IMR-90 (cell line): ENCODE measurements around the gene GIMD1.
"Not testable (repeated sequence)": the region's sequence is repeated elsewhere in the genome, so short reads cannot be mapped to it uniquely, and the experiment has no call there.

Source experiments
- BHLHE40 ChIP-seq: fragments of 150-350 bp; IDR thresholded peaks from 2 replicates; pipeline ENCODE4 v1.6.1; 2016; ENCODE audit warnings: mild to moderate bottlenecking, low read depth, low read length
- MAZ ChIP-seq: IDR thresholded peaks from 2 replicates; pipeline ENCODE4 v1.6.1; 2012; ENCODE audit warnings: low read depth, mild to moderate bottlenecking, low read length, improper control_type of control experiment, moderate library complexity, borderline replicate concordance
- NFE2L2 ChIP-seq: fragments of 150-350 bp; IDR thresholded peaks from 2 replicates; pipeline ENCODE4 v1.6.1; 2016; ENCODE audit warnings: low read depth, mild to moderate bottlenecking, low read length
- POLR2A ChIP-seq: IDR thresholded peaks from 2 replicates; pipeline ENCODE4 v1.6.1; 2012; ENCODE audit warnings: mild to moderate bottlenecking, low read depth, low read length
- RAD21 ChIP-seq: IDR thresholded peaks from 2 replicates; pipeline ENCODE4 v1.6.1; 2012; ENCODE audit warnings: low read length, improper control_type of control experiment
- RFX5 ChIP-seq: IDR thresholded peaks from 2 replicates; pipeline ENCODE4 v1.8.0; 2012; ENCODE audit warnings: low read depth, mild to moderate bottlenecking, low read length, moderate library complexity
- SMC3 ChIP-seq: fragments of 150-350 bp; IDR thresholded peaks from 2 replicates; pipeline ENCODE4 v1.6.1; 2016; ENCODE audit warnings: low read depth, mild to moderate bottlenecking, antibody characterized with exemption, low read length, moderate library complexity
- TF ChIP-seq, protein P1 (sequence below): conservative IDR thresholded peaks from 2 replicates; pipeline ENCODE4 v1.5.1; 2012; ENCODE audit warnings: mild to moderate bottlenecking, low read depth, low read length, improper control_type of control experiment
- TF ChIP-seq, protein P2 (sequence below): fragments of 150-350 bp; IDR thresholded peaks from 2 replicates; pipeline ENCODE4 v1.6.1; 2017; ENCODE audit warnings: mild to moderate bottlenecking, antibody characterized with exemption, low read length, low read depth

DNA sequence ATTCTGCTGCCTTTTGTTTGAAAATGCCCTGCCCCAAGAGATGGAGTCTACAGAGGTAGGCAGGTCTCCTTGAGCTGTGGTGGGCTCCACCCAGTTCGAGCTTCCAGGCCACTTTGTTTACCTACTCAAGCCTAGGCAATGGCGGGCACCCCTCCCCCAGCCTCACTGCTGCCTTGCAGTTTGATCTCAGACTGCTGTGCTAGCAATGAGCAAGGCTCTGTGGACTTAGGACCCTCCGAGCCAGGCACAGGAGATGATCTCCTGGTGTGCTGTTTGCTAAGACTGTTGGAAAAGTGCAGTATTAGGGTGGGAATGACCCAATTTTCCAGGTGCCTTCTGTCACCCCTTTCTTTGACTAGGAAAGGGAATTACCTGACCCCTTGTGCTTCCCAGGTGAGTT is 39.4 kb upstream of the GIMD1 start:
- TF ChIP-seq, protein P1, sequence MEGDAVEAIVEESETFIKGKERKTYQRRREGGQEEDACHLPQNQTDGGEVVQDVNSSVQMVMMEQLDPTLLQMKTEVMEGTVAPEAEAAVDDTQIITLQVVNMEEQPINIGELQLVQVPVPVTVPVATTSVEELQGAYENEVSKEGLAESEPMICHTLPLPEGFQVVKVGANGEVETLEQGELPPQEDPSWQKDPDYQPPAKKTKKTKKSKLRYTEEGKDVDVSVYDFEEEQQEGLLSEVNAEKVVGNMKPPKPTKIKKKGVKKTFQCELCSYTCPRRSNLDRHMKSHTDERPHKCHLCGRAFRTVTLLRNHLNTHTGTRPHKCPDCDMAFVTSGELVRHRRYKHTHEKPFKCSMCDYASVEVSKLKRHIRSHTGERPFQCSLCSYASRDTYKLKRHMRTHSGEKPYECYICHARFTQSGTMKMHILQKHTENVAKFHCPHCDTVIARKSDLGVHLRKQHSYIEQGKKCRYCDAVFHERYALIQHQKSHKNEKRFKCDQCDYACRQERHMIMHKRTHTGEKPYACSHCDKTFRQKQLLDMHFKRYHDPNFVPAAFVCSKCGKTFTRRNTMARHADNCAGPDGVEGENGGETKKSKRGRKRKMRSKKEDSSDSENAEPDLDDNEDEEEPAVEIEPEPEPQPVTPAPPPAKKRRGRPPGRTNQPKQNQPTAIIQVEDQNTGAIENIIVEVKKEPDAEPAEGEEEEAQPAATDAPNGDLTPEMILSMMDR: not testable (repeated sequence)
- TF ChIP-seq POLR2A, NFE2L2, RFX5, RAD21, SMC3, BHLHE40, MAZ: not testable (repeated sequence)
- TF ChIP-seq, protein P2, sequence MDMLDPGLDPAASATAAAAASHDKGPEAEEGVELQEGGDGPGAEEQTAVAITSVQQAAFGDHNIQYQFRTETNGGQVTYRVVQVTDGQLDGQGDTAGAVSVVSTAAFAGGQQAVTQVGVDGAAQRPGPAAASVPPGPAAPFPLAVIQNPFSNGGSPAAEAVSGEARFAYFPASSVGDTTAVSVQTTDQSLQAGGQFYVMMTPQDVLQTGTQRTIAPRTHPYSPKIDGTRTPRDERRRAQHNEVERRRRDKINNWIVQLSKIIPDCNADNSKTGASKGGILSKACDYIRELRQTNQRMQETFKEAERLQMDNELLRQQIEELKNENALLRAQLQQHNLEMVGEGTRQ: not testable (repeated sequence)
